Neural cell (in vitro differentiated cells): ENCODE results near the gene MYO1D. TPM values are rescaled to one million over a fixed set of nuclear protein-coding genes. Genes with fewer than 3 reads are reported as not detected.

Experiments
- H2AFZ ChIP-seq: fragments of 200-600, 300-800 bp; sonication (generic), shearing (Covaris generic); 2 replicates; pipeline ENCODE4 v1.6.0; 2014; ENCODE audit warnings: low read depth, mild to moderate bottlenecking, antibody characterized with exemption, low read length, moderate library complexity
- H3F3A ChIP-seq: fragments of 200-600 bp; shearing (Covaris generic); 2 replicates; pipeline ENCODE4 v1.6.1; 2016; ENCODE audit warnings: mild to moderate bottlenecking, moderate library complexity, mixed read lengths, antibody characterized with exemption, low read length; ENCODE audit not compliant: insufficient read depth, poor library complexity, severe bottlenecking
- H3K27ac ChIP-seq: fragments of 200-600, 300-800 bp; sonication (generic), shearing (Covaris generic); 2 replicates; pipeline ENCODE4 v1.5.1; 2014; ENCODE audit warnings: mild to moderate bottlenecking, low read length, moderate library complexity
- H3K27me3 ChIP-seq: fragments of 300-800, 200-600 bp; sonication (generic), shearing (Covaris generic); 2 replicates; pipeline ENCODE4 v1.6.0; 2014; ENCODE audit warnings: mild to moderate bottlenecking, low read depth, low read length, moderate library complexity; ENCODE audit not compliant: insufficient read depth
- H3K36me3 ChIP-seq: fragments of 300-800, 200-600 bp; sonication (generic), shearing (Covaris generic); 2 replicates; pipeline ENCODE4 v1.5.1; 2014; ENCODE audit warnings: mild to moderate bottlenecking, antibody characterized with exemption, low read length, moderate library complexity; ENCODE audit not compliant: insufficient read depth
- H3K4me2 ChIP-seq: fragments of 300-800, 200-600 bp; sonication (generic), shearing (Covaris generic); 2 replicates; pipeline ENCODE4 v1.6.0; 2014; ENCODE audit warnings: mild to moderate bottlenecking, low read length
- H3K4me3 ChIP-seq: fragments of 300-800, 200-600 bp; sonication (generic), shearing (Covaris generic); 2 replicates; pipeline ENCODE4 v1.5.1; 2014; ENCODE audit warnings: mild to moderate bottlenecking, low read length, moderate library complexity
- H3K79me2 ChIP-seq: fragments of 200-600 bp; shearing (Covaris generic); replicated peaks from 2 replicates; pipeline ENCODE4 v1.6.0; 2014; ENCODE audit warnings: mild to moderate bottlenecking, low read length, moderate library complexity; ENCODE audit not compliant: insufficient read depth
- H3K9ac ChIP-seq: fragments of 300-800, 200-600 bp; sonication (generic), shearing (Covaris generic); 2 replicates; pipeline ENCODE4 v1.6.1; 2016; ENCODE audit warnings: mild to moderate bottlenecking, low read length, mixed read lengths
- H3K9me2 ChIP-seq: fragments of 200-600 bp; shearing (Covaris generic); 2 replicates; pipeline ENCODE4 v1.6.1; 2016; ENCODE audit warnings: mild to moderate bottlenecking, low read length, mixed read lengths; ENCODE audit not compliant: insufficient read depth
- H3K9me3 ChIP-seq: fragments of 200-600, 300-800 bp; sonication (generic), shearing (Covaris generic); 2 replicates; pipeline ENCODE4 v1.6.1; 2016; ENCODE audit warnings: mild to moderate bottlenecking, mixed run types, low read length, moderate library complexity, mixed read lengths
- H4K20me1 ChIP-seq: fragments of 200-600 bp; shearing (Covaris generic); 2 replicates; pipeline ENCODE4 v1.6.1; 2016; ENCODE audit warnings: mild to moderate bottlenecking, mixed run types; ENCODE audit not compliant: insufficient read depth
- CTCF ChIP-seq: fragments of 450-650 bp; IDR thresholded peaks from 2 replicates; pipeline ENCODE4 v1.5.1; 2014; ENCODE audit warnings: antibody characterized with exemption, mild to moderate bottlenecking, moderate library complexity; ENCODE audit not compliant: poor library complexity, severe bottlenecking
- EP300 ChIP-seq: fragments of 450-650 bp; conservative IDR thresholded peaks from 2 replicates; pipeline ENCODE4 v1.6.1; 2014; ENCODE audit warnings: antibody characterized with exemption, mild to moderate bottlenecking, moderate library complexity; ENCODE audit not compliant: poor library complexity, severe bottlenecking
- EZH2 ChIP-seq: fragments of 200-600, 300-800 bp; shearing (Covaris generic), sonication (generic); IDR thresholded peaks from 2 replicates; pipeline ENCODE4 v1.6.1; 2014; ENCODE audit warnings: antibody characterized with exemption, low read length, borderline replicate concordance, mild to moderate bottlenecking; ENCODE audit not compliant: insufficient read depth, poor library complexity, severe bottlenecking
- MXI1 ChIP-seq: fragments of 450-650 bp; conservative IDR thresholded peaks from 2 replicates; pipeline ENCODE4 v1.6.1; 2014; ENCODE audit warnings: antibody characterized with exemption, mild to moderate bottlenecking; ENCODE audit not compliant: poor library complexity, severe bottlenecking
- POLR2AphosphoS5 ChIP-seq: IDR thresholded peaks from 2 replicates; pipeline ENCODE4 v1.6.1; 2012
- RAD21 ChIP-seq: fragments of 450-650 bp; conservative IDR thresholded peaks from 2 replicates; pipeline ENCODE4 v1.6.1; 2014; ENCODE audit warnings: antibody characterized with exemption, mild to moderate bottlenecking, moderate library complexity
- REST ChIP-seq: IDR thresholded peaks from 2 replicates; pipeline ENCODE4 v1.6.1; 2012; ENCODE audit warnings: borderline replicate concordance
- SMC3 ChIP-seq: fragments of 450-650 bp; conservative IDR thresholded peaks from 2 replicates; pipeline ENCODE4 v1.6.1; 2014; ENCODE audit warnings: antibody characterized with exemption, mild to moderate bottlenecking, moderate library complexity; ENCODE audit not compliant: poor library complexity
- TAF1 ChIP-seq: IDR thresholded peaks from 2 replicates; pipeline ENCODE4 v1.6.1; 2012; ENCODE audit warnings: low read depth
- polyA plus RNA-seq: library from polyadenylated mRNA; depleted of rRNA; stranded (reverse); fragments of >200 nt; gene quantifications from 2 replicates; pipeline ENCODE4 v1.2.3, GENCODE V29; 2014

The MYO1D gene
- polyA plus RNA-seq, 1 donor from 2014 or later, result 10.7 TPM

GRCh38 chr17:32596628-32597027, 280.3 kb downstream of the MYO1D start:
- H3K9me2 ChIP-seq, result no peaks in the 10 kb centered on the region
- no peaks in the 10 kb centered on the region for H3K79me2 ChIP-seq
- H3K4me2 ChIP-seq, result no peak overlapping the region
- H3K9me3 ChIP-seq, result peaks cover 10% of the 10 kb centered on the region
- H3K4me3 ChIP-seq, result no peak overlapping the region
- H3F3A ChIP-seq, result no peaks in the 10 kb centered on the region
- TF ChIP-seq REST, result no peak
- no peak for TF ChIP-seq POLR2AphosphoS5
- TF ChIP-seq SMC3, result no peak
- no peak for TF ChIP-seq CTCF
- no peak for TF ChIP-seq EP300
- TF ChIP-seq TAF1, result no peak
- TF ChIP-seq EZH2, result no peak
- no peak for TF ChIP-seq RAD21
- no peak for TF ChIP-seq MXI1
- H2AFZ ChIP-seq, result no peak overlapping the region
- no peaks in the 10 kb centered on the region for H4K20me1 ChIP-seq
- H3K27ac ChIP-seq, result no peak overlapping the region
- no peak overlapping the region for H3K9ac ChIP-seq
- H3K27me3 ChIP-seq, result no peaks in the 10 kb centered on the region
- H3K36me3 ChIP-seq, result no peaks in the 10 kb centered on the region

GRCh38 chr17:32596206-32596605, 280.7 kb downstream of the MYO1D start:
- Histone ChIP-seq H3K27me3 (no peaks in the 10 kb centered on the region), H3F3A (no peaks in the 10 kb centered on the region), H3K4me2 (no peak overlapping the region), H3K9me3 (peaks cover 10% of the 10 kb centered on the region), H4K20me1 (no peaks in the 10 kb centered on the region), H2AFZ (no peak overlapping the region), H3K4me3 (no peak overlapping the region), H3K36me3 (no peaks in the 10 kb centered on the region), H3K9me2 (no peaks in the 10 kb centered on the region), H3K9ac (no peak overlapping the region), H3K27ac (no peak overlapping the region), H3K79me2 (no peaks in the 10 kb centered on the region)
- TF ChIP-seq TAF1, result no peak
- TF ChIP-seq MXI1, result no peak
- TF ChIP-seq RAD21, result no peak
- TF ChIP-seq REST, result no peak
